Lung (tissue), 12 donors: ENCODE data around the gene GULP1. TPM values are rescaled to one million over a fixed set of nuclear protein-coding genes. Genes with fewer than 3 reads are reported as not detected.

ENCODE experiments used
- ATAC-seq: fragments of 200-7000 bp; cut with Tn5 transposase; one replicate; pipeline ENCODE4 v1.9.1; 2020; ENCODE audit warnings: moderate number of reproducible peaks; ENCODE audit not compliant: insufficient read depth, low FRiP score
- DNase-seq, 3 donors: peaks; one replicate each; pipeline ENCODE4 v3.0.0-alpha.2; 2013 to 2017
- H3K27ac ChIP-seq, 2 donors: one replicate each; pipeline ENCODE4 v1.5.1; 2013; ENCODE audit warnings: mild to moderate bottlenecking in 2 of 2, moderate library complexity in 2 of 2, control low read depth in 1 of 2, inconsistent platforms in 1 of 2, low read depth in 1 of 2, low read length in 1 of 2
- H3K27me3 ChIP-seq, 3 donors: one replicate each; pipeline ENCODE4 v1.5.1; 2013; ENCODE audit warnings: low read length in 2 of 3; ENCODE audit not compliant: control insufficient read depth in 3 of 3, insufficient read depth in 3 of 3
- H3K36me3 ChIP-seq, 4 donors: one replicate each; pipeline ENCODE4 v1.5.1; 2013; ENCODE audit warnings: low read length in 4 of 4, mild to moderate bottlenecking in 1 of 4, moderate library complexity in 1 of 4; ENCODE audit not compliant: control insufficient read depth in 4 of 4, insufficient read depth in 4 of 4
- H3K4me1 ChIP-seq, 5 donors: one replicate each; pipeline ENCODE4 v1.5.1; 2013; ENCODE audit warnings: low read length in 5 of 5, mild to moderate bottlenecking in 2 of 5, moderate library complexity in 1 of 5; ENCODE audit not compliant: control insufficient read depth in 5 of 5, insufficient read depth in 5 of 5
- H3K4me3 ChIP-seq: one replicate; pipeline ENCODE4 v1.5.1; 2013; ENCODE audit warnings: mild to moderate bottlenecking, control low read depth, moderate library complexity
- H3K9ac ChIP-seq, 2 donors: one replicate each; pipeline ENCODE4 v1.5.1; 2013; ENCODE audit warnings: low read length in 2 of 2, control low read depth in 1 of 2; ENCODE audit not compliant: insufficient read depth in 1 of 2
- H3K9me3 ChIP-seq, 4 donors: one replicate each; pipeline ENCODE4 v1.5.1; 2013; ENCODE audit warnings: low read length in 3 of 4, mild to moderate bottlenecking in 1 of 4, moderate library complexity in 1 of 4; ENCODE audit not compliant: control insufficient read depth in 4 of 4, insufficient read depth in 3 of 4
- WGBS, 2 donors: extraction: QIAGEN DNeasy Blood & Tissue Kit; methylation state at CpG; one replicate each; pipeline ENCODE4 v1.1.7; 2013; 5-methylcytosine and 5-hydroxymethylcytosine counted together
- polyA plus RNA-seq, 2 donors: library from polyadenylated mRNA; stranded (reverse); fragments of 200-250 nt; gene quantifications; one replicate each; pipeline ENCODE4 v1.2.1, GENCODE V29; 2013
- total RNA-seq, 2 donors: library from RNA; depleted of rRNA in 1 of 2; stranded (reverse); fragments of >200 nt in 1 of 2; gene quantifications; one replicate each; pipeline ENCODE4 v1.2.1, GENCODE V29; 2014 to 2021
- TF ChIP-seq, protein P1 (sequence below): IDR thresholded peaks from 2 replicates; pipeline ENCODE4 v1.5.1; 2012; ENCODE audit warnings: mild to moderate bottlenecking; ENCODE audit errors: control extremely low read depth, extremely low read depth
- donor health status: control.
- donor health status: control.
- donor health status: Bipolar disorder and iron deficiency.
- donor health status: healthy.
- donor health status: DM: yes; HTN: yes; CAD: no.

Gene GULP1
- total and polyA plus RNA-seq, 4 donors = 9.1 to 86.7 (median 20.1) TPM

GRCh38 chr2:188607501-188607900 lies 315.8 kb downstream of the GULP1 start:
- peak in 1 of 3 donors; percentile 52 for DNase-seq
- Histone ChIP-seq H3K9me3 (peaks cover 0 to 3% (median 0%) of the 10 kb centered on the region in 4 donors), H3K9ac (no peak overlapping the region), H3K27me3 (no peaks in the 10 kb centered on the region), H3K27ac (no peak overlapping the region), H3K4me3 (no peak overlapping the region), H3K4me1 (peaks cover 0 to 22% (median 0%) of the 10 kb centered on the region in 5 donors), H3K36me3 (no peaks in the 10 kb centered on the region)
- no peak for ATAC-seq
- TF ChIP-seq, protein P1, sequence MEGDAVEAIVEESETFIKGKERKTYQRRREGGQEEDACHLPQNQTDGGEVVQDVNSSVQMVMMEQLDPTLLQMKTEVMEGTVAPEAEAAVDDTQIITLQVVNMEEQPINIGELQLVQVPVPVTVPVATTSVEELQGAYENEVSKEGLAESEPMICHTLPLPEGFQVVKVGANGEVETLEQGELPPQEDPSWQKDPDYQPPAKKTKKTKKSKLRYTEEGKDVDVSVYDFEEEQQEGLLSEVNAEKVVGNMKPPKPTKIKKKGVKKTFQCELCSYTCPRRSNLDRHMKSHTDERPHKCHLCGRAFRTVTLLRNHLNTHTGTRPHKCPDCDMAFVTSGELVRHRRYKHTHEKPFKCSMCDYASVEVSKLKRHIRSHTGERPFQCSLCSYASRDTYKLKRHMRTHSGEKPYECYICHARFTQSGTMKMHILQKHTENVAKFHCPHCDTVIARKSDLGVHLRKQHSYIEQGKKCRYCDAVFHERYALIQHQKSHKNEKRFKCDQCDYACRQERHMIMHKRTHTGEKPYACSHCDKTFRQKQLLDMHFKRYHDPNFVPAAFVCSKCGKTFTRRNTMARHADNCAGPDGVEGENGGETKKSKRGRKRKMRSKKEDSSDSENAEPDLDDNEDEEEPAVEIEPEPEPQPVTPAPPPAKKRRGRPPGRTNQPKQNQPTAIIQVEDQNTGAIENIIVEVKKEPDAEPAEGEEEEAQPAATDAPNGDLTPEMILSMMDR = no peak
- 26 to 42% methylated on average over 2 of the region's 2 CpGs for WGBS, 2 donors

- H3K9ac ChIP-seq = no peak overlapping the region
- DNase-seq = no peak
- peaks cover 0 to 22% (median 0%) of the 10 kb centered on the region in 5 donors for H3K4me1 ChIP-seq
- H3K27ac ChIP-seq = no peak overlapping the region
- 92 to 96% methylated on average over 1 of the region's 1 CpG for WGBS, 2 donors
- TF ChIP-seq, protein P1 = no peak
- peaks cover 0 to 3% (median 0%) of the 10 kb centered on the region in 4 donors for H3K9me3 ChIP-seq
- no peak for ATAC-seq
- no peak overlapping the region for H3K4me3 ChIP-seq
- H3K36me3 ChIP-seq = no peaks in the 10 kb centered on the region
- H3K27me3 ChIP-seq = no peaks in the 10 kb centered on the region
Observed at GRCh38 chr2:188609321-188610049, 317.8 kb downstream of the GULP1 start.

- TF ChIP-seq, protein P1 = no peak
- WGBS, 2 donors = 89 to 94% methylated on average over 2 of the region's 2 CpGs
- Histone ChIP-seq H3K27ac (no peak overlapping the region), H3K36me3 (no peaks in the 10 kb centered on the region), H3K27me3 (no peaks in the 10 kb centered on the region), H3K9me3 (peaks cover 0 to 3% (median 0%) of the 10 kb centered on the region in 4 donors), H3K9ac (no peak overlapping the region), H3K4me3 (no peak overlapping the region), H3K4me1 (peaks cover 0 to 22% (median 0%) of the 10 kb centered on the region in 5 donors)
- ATAC-seq (peak; percentile 22), DNase-seq (no peak)
Observed at GRCh38 chr2:188610050-188610444, 318.4 kb downstream of the GULP1 start.
